ENCODE results near the gene PELI2. TPM values are rescaled to one million over a fixed set of nuclear protein-coding genes. Genes with fewer than 3 reads are reported as not detected.

PELI2 gene
- total RNA-seq, 4 donors from 2014 or later: 10.0 to 17.0 (median 13.2) TPM

- no peak overlapping the region for H3K4me3 ChIP-seq (ENCODE audit: low read depth, poor library complexity, severe bottlenecking)
- TF ChIP-seq CTCF (IDR thresholded peaks at IDR 0.05) (no peak), POLR2A (IDR thresholded peaks at IDR 0.05) (no peak)
- 85 to 89% methylated on average over 6 of the region's 6 CpGs for WGBS, 2 donors
- no peak for DNase-seq (ENCODE audit: low spot score in 2 of 2)
- intact Hi-C loops (cut with DNase I; ENCODE audit: low total_unique reads): no loop called here
Measured at GRCh38 chr14:56150645-56151345, 32.6 kb downstream of the PELI2 start.

GRCh38 chr14:56152221-56152620, 34.0 kb downstream of the PELI2 start:
- 90 to 93% methylated on average over 1 of the region's 1 CpG for WGBS, 2 donors
- TF ChIP-seq CTCF (IDR thresholded peaks at IDR 0.05): no peak
- no peak for TF ChIP-seq POLR2A (IDR thresholded peaks at IDR 0.05)
- no peak for DNase-seq (ENCODE audit: low spot score in 2 of 2)
- H3K4me3 ChIP-seq (ENCODE audit: low read depth, poor library complexity, severe bottlenecking): no peak overlapping the region
- intact Hi-C loops (cut with DNase I; ENCODE audit: low total_unique reads): no loop called here

- no peak for TF ChIP-seq POLR2A (IDR thresholded peaks at IDR 0.05)
- TF ChIP-seq CTCF (IDR thresholded peaks at IDR 0.05): no peak
- no peak overlapping the region for H3K4me3 ChIP-seq (ENCODE audit: low read depth, poor library complexity, severe bottlenecking)
- no peak for DNase-seq (ENCODE audit: low spot score in 2 of 2)
- WGBS, 2 donors: 88% methylated on average over 2 of the region's 2 CpGs
- intact Hi-C loops (cut with DNase I; ENCODE audit: low total_unique reads): no loop called here
Measured at GRCh38 chr14:56153267-56153666, 35.1 kb downstream of the PELI2 start.

- WGBS, 2 donors: 89% methylated on average over 5 of the region's 5 CpGs
- intact Hi-C loops (cut with DNase I; ENCODE audit: low total_unique reads): no loop called here
- no peak for DNase-seq (ENCODE audit: low spot score in 2 of 2)
Measured at GRCh38 chr14:56154321-56154720, 36.1 kb downstream of the PELI2 start.

GRCh38 chr14:56156096-56156495, 37.9 kb downstream of the PELI2 start:
- no peak for DNase-seq (ENCODE audit: low spot score in 2 of 2)
- H3K4me3 ChIP-seq (ENCODE audit: low read depth, poor library complexity, severe bottlenecking): no peak overlapping the region
- intact Hi-C loops (cut with DNase I; ENCODE audit: low total_unique reads): no loop called here
- TF ChIP-seq POLR2A (IDR thresholded peaks at IDR 0.05): no peak
- TF ChIP-seq CTCF (IDR thresholded peaks at IDR 0.05): no peak

More at GRCh38 chr14:56154321-56154720, 36.1 kb downstream of the PELI2 start:
- TF ChIP-seq CTCF (IDR thresholded peaks at IDR 0.05) (no peak), POLR2A (IDR thresholded peaks at IDR 0.05) (no peak)
- H3K4me3 ChIP-seq (ENCODE audit: low read depth, poor library complexity, severe bottlenecking): no peak overlapping the region

GRCh38 chr14:56159066-56159465, 40.9 kb downstream of the PELI2 start:
- intact Hi-C loops (cut with DNase I; ENCODE audit: low total_unique reads): no loop called here
- WGBS, 2 donors: 62 to 64% methylated on average over 4 of the region's 4 CpGs
- TF ChIP-seq POLR2A (IDR thresholded peaks at IDR 0.05) (no peak), CTCF (IDR thresholded peaks at IDR 0.05) (no peak)

More at GRCh38 chr14:56159066-56159465, 40.9 kb downstream of the PELI2 start:
- DNase-seq (ENCODE audit: low spot score in 2 of 2): no peak
- no peak overlapping the region for H3K4me3 ChIP-seq (ENCODE audit: low read depth, poor library complexity, severe bottlenecking)

Measured in lower leg skin (tissue), 4 donors.